K562 (cell line): Measurements from ENCODE around the gene PRKAG2.

Experiments used
- FOSL1 ChIP-seq: fragments of 200-800 bp; sonication (Bioruptor generic); conservative IDR thresholded peaks from 2 replicates; pipeline ENCODE4 v1.6.1; 2016; ENCODE audit warnings: missing genetic modification characterization, missing compliant biosample characterization
- FOXA1 ChIP-seq: fragments of 450-650 bp; IDR thresholded peaks from 2 replicates; pipeline ENCODE4 v1.6.1; 2016; ENCODE audit warnings: mild to moderate bottlenecking, borderline replicate concordance
- SRF ChIP-seq, 2 experiments: fragments of 250-450, 450-650 bp in 1 of 2; sonication (Bioruptor Pico) in 1 of 2; sonication (generic) in 1 of 2; formaldehyde crosslinking; IDR thresholded peaks; 2 replicates each; pipeline versions ENCODE4 v1.5.0 to v1.5.1; 2020 to 2022; ENCODE audit warnings: mild to moderate bottlenecking in 1 of 2, missing genetic modification reagents in 1 of 2
- ZNF764 ChIP-seq: fragments of 250-450 bp; sonication (Bioruptor Pico); IDR thresholded peaks from 2 replicates; pipeline ENCODE4 v1.4.0; 2020; ENCODE audit warnings: low read depth, mild to moderate bottlenecking, moderate library complexity

GRCh38 chr7:151896486-151896885 lies 19.6 kb upstream of the PRKAG2 start:
- no peak for TF ChIP-seq SRF (CRISPR knock-in tag; IDR thresholded peaks at IDR 0.05)
- no peak for TF ChIP-seq ZNF764 (CRISPR knock-in tag)
- no peak for TF ChIP-seq FOSL1
- no peak for TF ChIP-seq FOXA1
